Stimulated activated CD4-positive, alpha-beta T cell treated with anti-CD3 and anti-CD28 coated beads, Interleukin-2, amount 100 ng/mL, for 24 hours (primary cell): ENCODE measurements around the gene RASD1.

Experiments used
- DNase-seq, 2 donors: peaks; one replicate each; pipeline ENCODE4 v3.0.0-alpha.2; 2020

Gene RASD1

GRCh38 chr17:17496189-17497064, at the start of gene RASD1:
Gene RASD1, minus strand, starts transcription at chr17:17496395. Its CDS starts 214 bp downstream, at chr17:17496181.
- DNase-seq = peak; percentile 79 to 86

DNA sequence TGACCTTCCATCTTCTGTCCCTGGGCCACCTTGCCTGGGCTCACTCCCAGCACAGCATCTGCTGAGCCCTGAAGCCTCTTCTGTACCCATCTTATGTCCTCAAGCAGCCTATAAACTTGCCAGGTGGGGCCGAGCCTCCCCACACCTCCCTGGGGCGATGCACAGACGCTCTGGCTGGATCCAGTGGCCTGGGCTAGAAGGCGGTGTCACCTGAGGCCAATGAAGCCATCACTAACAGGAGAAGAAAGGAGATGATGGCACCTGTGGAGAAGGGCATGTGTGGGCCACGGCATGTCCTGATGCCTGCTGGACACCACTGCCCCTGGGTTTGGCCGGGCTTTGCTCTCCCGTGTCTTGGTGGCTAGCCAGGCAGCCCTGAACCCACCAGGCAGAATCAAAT, 49.8 kb upstream of the RASD1 start:
- no peak for DNase-seq

- DNase-seq = no peak
Observed at GRCh38 chr17:17545031-17545820, 49.0 kb upstream of the RASD1 start.

DNA sequence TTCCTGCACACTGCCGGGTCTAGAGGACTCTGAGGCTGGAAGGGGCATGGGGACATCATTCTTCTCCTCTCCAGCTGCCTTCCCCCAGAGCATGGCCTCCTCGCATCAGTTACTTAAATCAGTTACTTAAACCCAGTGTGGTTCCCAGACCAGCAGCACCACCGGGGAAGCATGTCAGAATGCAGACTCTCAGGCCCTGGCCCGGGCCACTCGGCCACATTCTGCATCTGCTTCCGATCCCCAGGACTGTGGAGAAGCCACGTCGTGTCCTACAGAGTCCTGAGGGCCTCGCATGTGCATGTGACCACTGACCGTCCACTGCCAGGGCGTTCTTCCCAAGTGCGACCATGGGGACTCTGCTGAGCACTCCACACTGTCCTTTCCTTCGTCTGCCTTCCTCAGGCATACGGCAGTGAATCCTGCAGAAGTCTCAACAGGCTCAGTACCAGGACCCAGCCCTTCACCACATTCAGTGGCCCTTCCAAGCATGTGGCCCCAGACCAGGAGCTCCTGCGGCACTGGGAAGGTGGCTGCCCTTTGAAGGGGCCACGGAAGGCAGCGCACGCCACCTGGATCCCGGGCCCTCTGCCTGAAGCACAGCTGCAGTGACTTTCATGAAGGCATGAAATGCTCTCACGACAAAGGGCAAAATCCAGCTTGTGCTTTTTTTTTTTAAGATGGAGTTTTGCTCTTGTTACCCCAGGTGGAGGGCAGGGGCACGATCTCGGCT, 46.9 kb upstream of the RASD1 start:
- no peak for DNase-seq

GRCh38 chr17:17541640-17542001, 45.4 kb upstream of the RASD1 start:
- DNase-seq = no peak

GRCh38 chr17:17540935-17541639, 44.9 kb upstream of the RASD1 start:
- DNase-seq = no peak

- DNase-seq = no peak
Observed at GRCh38 chr17:17540278-17540906, 44.2 kb upstream of the RASD1 start.

GRCh38 chr17:17539591-17539990, 43.4 kb upstream of the RASD1 start:
- no peak for DNase-seq

DNA sequence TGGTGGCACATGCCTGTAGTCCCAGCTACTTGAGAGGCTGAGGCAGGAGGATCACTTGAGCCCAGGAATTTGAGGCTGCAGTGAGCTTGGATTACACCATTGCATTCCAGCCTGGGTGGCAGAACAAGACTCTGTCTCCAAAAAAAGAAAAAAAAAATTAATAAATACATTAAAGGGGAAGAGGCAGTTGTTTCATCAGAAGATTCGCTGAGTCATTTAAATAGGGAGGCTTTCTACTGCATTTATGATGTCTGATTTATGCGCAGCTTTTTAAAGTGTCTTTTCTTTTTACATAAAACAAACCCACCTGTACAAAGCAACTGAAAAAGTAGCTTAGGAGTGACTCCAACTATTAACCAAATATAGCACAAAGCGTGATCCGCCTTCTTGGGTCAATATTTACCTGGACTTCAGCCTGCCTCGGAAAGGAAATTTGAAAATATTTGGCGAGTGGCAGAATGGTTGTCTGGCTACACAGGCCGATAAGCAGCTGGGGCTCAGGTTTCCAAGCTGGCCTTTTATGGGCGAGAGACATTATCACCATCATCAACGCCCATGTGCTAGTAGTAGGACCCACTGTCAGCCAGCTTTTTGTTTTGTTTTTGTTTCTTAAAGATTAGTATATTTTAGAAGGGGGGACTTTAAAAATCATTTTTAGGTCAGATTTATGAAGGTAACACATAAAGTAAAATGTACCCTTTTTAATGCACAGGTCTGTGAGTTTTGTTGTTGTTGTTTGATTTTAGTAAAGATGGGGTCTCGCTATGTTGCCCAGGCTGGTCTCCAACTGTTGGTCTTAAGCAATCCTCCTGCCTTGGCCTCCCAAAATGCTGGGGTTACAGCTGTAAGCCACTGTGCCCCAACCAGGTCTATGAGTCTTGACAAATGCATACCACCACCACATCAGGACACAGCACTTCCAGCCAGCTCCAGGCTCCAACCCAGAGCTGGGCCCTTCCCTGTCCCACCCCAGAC, 42.5 kb upstream of the RASD1 start:
- DNase-seq = no peak

DNA sequence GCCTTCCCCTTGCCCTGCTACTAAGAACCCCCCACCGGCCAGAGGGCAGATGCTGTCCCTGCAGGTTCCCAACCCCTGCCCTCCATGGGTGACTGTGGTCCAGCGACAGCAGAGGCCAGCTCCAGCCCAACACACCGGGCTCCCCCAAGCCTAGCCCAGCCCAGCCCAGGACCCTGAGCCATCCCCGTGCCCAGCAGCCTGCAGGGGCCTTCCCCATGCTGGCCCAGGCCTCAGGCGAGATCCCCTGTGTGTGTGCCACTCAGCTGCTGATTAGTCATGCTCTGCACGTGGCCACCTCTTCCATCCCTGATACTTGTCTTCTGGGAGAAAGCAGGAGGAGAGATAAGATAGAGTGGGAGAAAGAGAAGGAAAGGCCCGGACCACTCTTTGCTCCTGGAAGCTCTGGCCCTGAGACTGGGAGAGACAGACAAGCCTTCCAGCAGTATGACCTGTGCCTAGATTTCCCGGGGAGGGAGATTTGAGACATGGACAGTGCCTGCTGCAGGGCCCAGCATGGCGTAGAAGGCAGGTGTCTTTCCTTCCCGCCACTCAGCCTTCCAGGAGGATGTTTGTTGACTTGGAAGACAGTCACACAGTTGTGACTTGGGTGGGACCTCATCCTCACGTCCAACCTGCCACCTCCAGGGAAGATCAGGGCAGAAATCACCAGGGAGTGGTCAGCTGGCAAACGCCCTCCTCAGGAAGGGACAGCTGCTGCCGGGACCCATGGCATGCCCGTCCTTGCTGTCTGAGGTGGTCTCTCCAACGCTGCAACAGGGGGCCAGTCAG, 41.3 kb upstream of the RASD1 start:
- no peak for DNase-seq

GRCh38 chr17:17536702-17537101, 40.5 kb upstream of the RASD1 start:
- no peak for DNase-seq

- no peak for DNase-seq
Observed at GRCh38 chr17:17535957-17536356, 39.8 kb upstream of the RASD1 start.

- no peak for DNase-seq
Observed at GRCh38 chr17:17533901-17534441, 37.8 kb upstream of the RASD1 start.

GRCh38 chr17:17532991-17533390, 36.8 kb upstream of the RASD1 start:
- DNase-seq = no peak

DNA sequence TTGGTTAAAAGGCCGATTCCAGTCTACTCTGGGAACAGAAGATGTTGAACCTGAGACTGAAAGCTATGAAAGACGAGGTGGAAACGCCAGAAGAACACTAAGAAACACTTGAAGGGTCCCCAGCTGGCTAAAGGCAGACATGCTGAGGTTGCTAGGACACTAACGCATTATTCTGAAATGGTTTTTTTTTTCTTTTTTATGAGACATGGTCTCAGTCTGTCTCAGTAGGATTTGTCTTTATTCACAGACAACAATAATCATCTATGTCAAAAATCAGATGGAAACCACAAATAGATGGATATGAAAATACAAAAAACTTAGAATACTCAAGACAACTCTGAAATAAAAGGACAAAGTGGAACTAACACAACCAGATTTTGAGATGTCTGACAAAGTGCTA, 35.0 kb upstream of the RASD1 start:
- DNase-seq = no peak

GRCh38 chr17:17528696-17529652, 32.8 kb upstream of the RASD1 start:
- DNase-seq = no peak

GRCh38 chr17:17527956-17528500, 31.8 kb upstream of the RASD1 start:
- DNase-seq = no peak

DNA sequence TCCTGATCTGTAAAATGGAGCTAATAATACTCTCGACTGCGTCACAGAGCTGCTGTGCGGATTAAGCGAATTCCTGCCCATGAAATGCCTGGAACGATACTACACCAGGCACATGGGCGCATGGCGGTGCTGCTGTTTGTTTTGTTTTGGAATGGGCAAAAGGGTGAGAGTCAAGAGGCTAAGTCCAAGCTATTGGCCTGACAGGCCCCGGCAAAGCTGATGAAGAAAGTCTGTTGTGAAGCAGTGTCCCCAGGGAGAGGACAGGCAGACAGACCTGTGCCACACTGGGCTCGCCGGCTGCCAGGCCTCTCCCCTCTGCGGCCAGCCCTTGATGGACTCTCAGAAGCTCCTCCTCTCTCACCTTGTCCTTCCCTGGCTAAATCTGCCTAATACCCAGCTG, 31.3 kb upstream of the RASD1 start:
- no peak for DNase-seq
